Panc1 (cell line): ENCODE results near the gene SLC9A2. TPM values are rescaled to one million over a fixed set of nuclear protein-coding genes. Genes with fewer than 3 reads are reported as not detected.

Experiments used
- ATAC-seq: fragments of 200-7000 bp; cut with Tn5 transposase; 2 replicates; pipeline ENCODE4 v1.9.1; 2020; ENCODE audit warnings: mild to moderate bottlenecking, moderate library complexity
- BruUV-seq: library from RNA; stranded (reverse); fragments of 400-500 nt; replicated peaks from 2 replicates; lab custom pipeline; 2021; lab: Mats Ljungman, UMichigan
- CTCF ChIA-PET: fragments of 300-600 bp; sonication (Branson Sonifier 250); formaldehyde crosslinking; loops from one replicate; lab custom pipeline; 2022; ENCODE audit warnings: antibody characterized with exemption; lab: Charles Lee
- POLR2A ChIA-PET: fragments of 300-600 bp; sonication (Branson Sonifier 250); formaldehyde crosslinking; loops from one replicate; lab custom pipeline; 2022; ENCODE audit warnings: antibody characterized with exemption; lab: Charles Lee
- DNase-seq: peaks from one replicate; pipeline ENCODE4 v3.0.0-alpha.2; 2010; ENCODE audit warnings: low read depth, low spot score
- H3K27ac ChIP-seq: 2 replicates; pipeline ENCODE4 v1.5.1; 2011; ENCODE audit warnings: mild to moderate bottlenecking, low read length, inconsistent platforms
- H3K27me3 ChIP-seq: fragments of 200-500 bp; sonication (Bioruptor generic); 2 replicates; pipeline ENCODE4 v1.6.0; 2014; ENCODE audit warnings: low read length, inconsistent platforms; ENCODE audit not compliant: control insufficient read depth, insufficient read depth
- H3K36me3 ChIP-seq: fragments of 200-500 bp; sonication (Bioruptor generic); 2 replicates; pipeline ENCODE4 v1.5.1; 2014; ENCODE audit warnings: inconsistent platforms, mild to moderate bottlenecking, low read length, moderate library complexity; ENCODE audit not compliant: control insufficient read depth, insufficient read depth
- H3K4me1 ChIP-seq: 2 replicates; pipeline ENCODE4 v1.5.1; 2011; ENCODE audit warnings: inconsistent platforms, mild to moderate bottlenecking, low read length, moderate library complexity; ENCODE audit not compliant: control insufficient read depth, insufficient read depth
- H3K4me3 ChIP-seq, 2 experiments: 2 replicates each; pipeline ENCODE4 v1.5.1; 2011 to 2012; ENCODE audit warnings: low read depth in 2 of 2, low read length in 2 of 2, mild to moderate bottlenecking in 2 of 2, inconsistent platforms in 1 of 2, moderate library complexity in 1 of 2
- H3K9me3 ChIP-seq: fragments of 200-500 bp; sonication (Bioruptor generic); 2 replicates; pipeline ENCODE4 v1.5.1; 2014; ENCODE audit warnings: low read depth, mild to moderate bottlenecking, inconsistent platforms, low read length, moderate library complexity; ENCODE audit not compliant: control insufficient read depth, insufficient read depth
- CTCF ChIP-seq: fragments of 450-650 bp; IDR thresholded peaks from 2 replicates; pipeline ENCODE4 v1.5.1; 2017; ENCODE audit warnings: mild to moderate bottlenecking
- POLR2AphosphoS5 ChIP-seq: IDR thresholded peaks from 2 replicates; pipeline ENCODE4 v1.6.1; 2012; ENCODE audit warnings: mild to moderate bottlenecking, low read depth, low read length, moderate library complexity
- REST ChIP-seq, 2 experiments: IDR thresholded peaks; 2 replicates each; pipeline ENCODE4 v1.6.1; 2011 to 2012; ENCODE audit warnings: low read depth in 2 of 2, control low read depth in 1 of 2, low read length in 1 of 2, mild to moderate bottlenecking in 1 of 2, moderate library complexity in 1 of 2; ENCODE audit not compliant: insufficient read depth in 1 of 2
- SIN3A ChIP-seq: IDR thresholded peaks from 2 replicates; pipeline ENCODE4 v1.6.1; 2012; ENCODE audit warnings: low read depth, mild to moderate bottlenecking, low read length, moderate library complexity, borderline replicate concordance; ENCODE audit not compliant: insufficient read depth
- TCF7L2 ChIP-seq: IDR thresholded peaks from 2 replicates; pipeline ENCODE4 v1.6.1; 2011; ENCODE audit warnings: mild to moderate bottlenecking, low read depth, low read length, inconsistent platforms
- in situ Hi-C: cut with HindIII; loops from 2 replicates; pipeline ENCODE4 v1.10.0; 2016; ENCODE audit warnings: low sequenced_read_pairs, low pct_unique_long_range_greater_than_20kb
- intact Hi-C: fragments of 100-400 bp; cut with micrococcal nuclease; formaldehyde crosslinking; loops from one replicate; pipeline ENCODE4 v1.10.0; 2022; ENCODE audit not compliant: unreplicated experiment
- total RNA-seq: library from RNA; stranded (reverse); gene quantifications from one replicate; pipeline ENCODE4 v1.2.1, GENCODE V29; 2021; ENCODE audit not compliant: unreplicated experiment

The SLC9A2 gene
- total RNA-seq, 1 experiment from 2014 or later = 4.1 TPM

- ChIA-PET POLR2A (no interaction called here), CTCF (no interaction called here)
- DNase-seq (no peak), ATAC-seq (no peak)
- no peaks in the 10 kb centered on the region for H3K27me3 ChIP-seq
- in situ Hi-C loops = no loop called here
- no peaks in the 10 kb centered on the region for H3K36me3 ChIP-seq
- BruUV-seq = no TSS peak
- no peaks in the 10 kb centered on the region for H3K4me1 ChIP-seq
- H3K9me3 ChIP-seq = no peaks in the 10 kb centered on the region
- no peak overlapping the region for H3K27ac ChIP-seq
- no peak for TF ChIP-seq TCF7L2
- no peak for TF ChIP-seq SIN3A
- no peak for TF ChIP-seq REST (IDR thresholded peaks at IDR 0.05; ENCODE audit: insufficient read depth in 1 of 2, low read depth in 2 of 2, low read length in 1 of 2)
- no peak for TF ChIP-seq POLR2AphosphoS5
- no peak for TF ChIP-seq CTCF
- intact Hi-C loops = no loop called here
- H3K4me3 ChIP-seq = no peak overlapping the region
These were observed 25.8 kb upstream of the SLC9A2 start for GRCh38 chr2:102593516-102593915.

GRCh38 chr2:102594445-102595016, 24.8 kb upstream of the SLC9A2 start:
- Histone ChIP-seq H3K9me3 (no peaks in the 10 kb centered on the region), H3K27ac (no peak overlapping the region), H3K27me3 (no peaks in the 10 kb centered on the region), H3K4me1 (no peaks in the 10 kb centered on the region), H3K36me3 (no peaks in the 10 kb centered on the region), H3K4me3 (no peak overlapping the region)
- CTCF ChIA-PET = no interaction called here
- ATAC-seq = no peak
- TF ChIP-seq SIN3A (no peak), TCF7L2 (no peak)
- POLR2A ChIA-PET = no interaction called here
- in situ Hi-C loops (no loop called here), intact Hi-C loops (no loop called here)
- no peak for DNase-seq
- no TSS peak for BruUV-seq

- TF ChIP-seq REST (IDR thresholded peaks at IDR 0.05; ENCODE audit: insufficient read depth in 1 of 2, low read depth in 2 of 2, low read length in 1 of 2) (no peak), SIN3A (no peak), POLR2AphosphoS5 (no peak), CTCF (no peak), TCF7L2 (no peak)
- Histone ChIP-seq H3K9me3 (no peaks in the 10 kb centered on the region), H3K36me3 (no peaks in the 10 kb centered on the region), H3K27me3 (peaks cover 2% of the 10 kb centered on the region), H3K27ac (no peak overlapping the region), H3K4me1 (no peaks in the 10 kb centered on the region), H3K4me3 (no peak overlapping the region)
- intact Hi-C loops (no loop called here), in situ Hi-C loops (no loop called here)
- ChIA-PET CTCF (no interaction called here), POLR2A (no interaction called here)
- DNase-seq (no peak), ATAC-seq (no peak)
- BruUV-seq = no TSS peak
These were observed 21.6 kb upstream of the SLC9A2 start for GRCh38 chr2:102597788-102598187.
